Superior temporal gyrus (tissue), 1 donor: ENCODE measurements around the gene ZNF653.
A peak's percentile ranks its signal among the peaks of the same experiment; 100 is the strongest.
"Not testable (repeated sequence)": the region's sequence is repeated elsewhere in the genome, so short reads cannot be mapped to it uniquely, and the experiment has no call there.

Experiments used
- DNase-seq: peaks from one replicate; pipeline ENCODE4 v3.0.0-alpha.2; 2016; ENCODE audit errors: extremely low spot score

ZNF653 gene

GRCh38 chr19:11481534-11482383 is 23.9 kb downstream of the ZNF653 start:
- peak; percentile 99 for DNase-seq

GRCh38 chr19:11480715-11481533 is 24.7 kb downstream of the ZNF653 start, which contains the start of gene ELAVL3:
Gene ELAVL3, minus strand, starts transcription at chr19:11481046. Its CDS starts 438 bp downstream, at chr19:11480608.
- DNase-seq, result peak; percentile 78

- no peak for DNase-seq
Observed at GRCh38 chr19:11479898-11480714, 25.5 kb downstream of the ZNF653 start.

GRCh38 chr19:11479090-11479897 is 26.3 kb downstream of the ZNF653 start:
- peak; percentile 73 for DNase-seq

- DNase-seq, result peak; percentile 65
Observed at GRCh38 chr19:11478167-11479089, 27.2 kb downstream of the ZNF653 start.

- DNase-seq, result no peak
Observed at GRCh38 chr19:11475861-11476260, 29.8 kb downstream of the ZNF653 start.

GRCh38 chr19:11475343-11475742 is 30.3 kb downstream of the ZNF653 start:
- not testable (repeated sequence) for DNase-seq

- no peak for DNase-seq
Observed at GRCh38 chr19:11473725-11474124, 31.9 kb downstream of the ZNF653 start.

GRCh38 chr19:11468266-11468845 is 37.3 kb downstream of the ZNF653 start:
- DNase-seq, result not testable (repeated sequence)

- DNase-seq, result no peak
Observed at GRCh38 chr19:11465600-11465999, 40.0 kb downstream of the ZNF653 start.

- DNase-seq, result no peak
Observed at GRCh38 chr19:11464333-11465265, 41.0 kb downstream of the ZNF653 start.

- no peak for DNase-seq
Observed at GRCh38 chr19:11463391-11463790, 42.2 kb downstream of the ZNF653 start.

- no peak for DNase-seq
Observed at GRCh38 chr19:11461453-11461852, 44.2 kb downstream of the ZNF653 start.

- no peak for DNase-seq
Observed at GRCh38 chr19:11460207-11460606, 45.4 kb downstream of the ZNF653 start.

GRCh38 chr19:11458912-11459311 is 46.7 kb downstream of the ZNF653 start:
- not testable (repeated sequence) for DNase-seq

- DNase-seq, result no peak
Observed at GRCh38 chr19:11458236-11458900, 47.3 kb downstream of the ZNF653 start.

- DNase-seq, result no peak
Observed at GRCh38 chr19:11457831-11458230, 47.8 kb downstream of the ZNF653 start.

- peak; percentile 86 for DNase-seq
Observed at GRCh38 chr19:11457115-11457514, 48.5 kb downstream of the ZNF653 start.
